Measurements from ENCODE around the gene RTN4R. TPM values are rescaled to one million over a fixed set of nuclear protein-coding genes. Genes with fewer than 3 reads are reported as not detected.

Gene RTN4R
- total and polyA plus RNA-seq, 2 of the 4 experiments (the other 2 are of a cell fraction), result 0.18 to 0.94 TPM

GRCh38 chr22:20256027-20256426 lies 12.1 kb downstream of the RTN4R start:
- no peaks in the 10 kb centered on the region for H3K9me3 ChIP-seq (ENCODE audit: control insufficient read depth, insufficient read depth, low read length)
- H2BK5ac ChIP-seq (ENCODE audit: low read depth, low read length, poor library complexity, severe bottlenecking), result no peak overlapping the region
- no peak overlapping the region for H3K4me3 ChIP-seq (ENCODE audit: insufficient read depth, low read depth, low read length)
- no peak overlapping the region for H2BK20ac ChIP-seq (ENCODE audit: low read depth, low read length)
- TF ChIP-seq FOS (IDR thresholded peaks at IDR 0.05; ENCODE audit: low read depth, low read length), result no peak
- TF ChIP-seq MAFK (IDR thresholded peaks at IDR 0.05; ENCODE audit: low read depth, low read length), result no peak
- TF ChIP-seq RAD21 (IDR thresholded peaks at IDR 0.05; ENCODE audit: low read length), result no peak
- no peak for TF ChIP-seq ELK1 (IDR thresholded peaks at IDR 0.05; ENCODE audit: borderline replicate concordance, low read depth, low read length)
- no peak for TF ChIP-seq NFE2L2 (IDR thresholded peaks at IDR 0.05; ENCODE audit: low read depth, low read length)
- no peak for TF ChIP-seq BHLHE40 (IDR thresholded peaks at IDR 0.05; ENCODE audit: low read depth, low read length)
- TF ChIP-seq USF2 (IDR thresholded peaks at IDR 0.05; ENCODE audit: low read depth, low read length), result no peak
- TF ChIP-seq CEBPB (IDR thresholded peaks at IDR 0.05; ENCODE audit: low read depth, low read length), result no peak
- TF ChIP-seq RFX5 (IDR thresholded peaks at IDR 0.05; ENCODE audit: low read depth, low read length), result no peak
- no peak for TF ChIP-seq CHD1 (IDR thresholded peaks at IDR 0.05; ENCODE audit: low read depth, low read length)
- no peak for TF ChIP-seq SMC3 (IDR thresholded peaks at IDR 0.05; ENCODE audit: low read depth, low read length)
- no peak for TF ChIP-seq CTCF (conservative IDR thresholded peaks at IDR 0.05; ENCODE audit: low read depth, low read length)
- TF ChIP-seq MXI1 (IDR thresholded peaks at IDR 0.05; ENCODE audit: borderline replicate concordance, low read depth, low read length), result no peak
- TF ChIP-seq RCOR1 (IDR thresholded peaks at IDR 0.05; ENCODE audit: insufficient replicate concordance, low read length), result no peak
- TF ChIP-seq MAZ (IDR thresholded peaks at IDR 0.05; ENCODE audit: borderline replicate concordance, low read depth, low read length), result no peak
- no peak for TF ChIP-seq POLR2A (IDR thresholded peaks at IDR 0.05; ENCODE audit: low read depth, low read length)
- in situ Hi-C loops (cut with MboI; ENCODE audit: low sequenced_read_pairs) (no loop called here), intact Hi-C loops (cut with micrococcal nuclease) (no loop called here), dilution Hi-C loops (cut with HindIII; ENCODE audit: low sequenced_read_pairs, unreplicated experiment) (no loop called here)
- H4K91ac ChIP-seq (ENCODE audit: insufficient read depth, low read depth, low read length), result no peak overlapping the region
- no peak overlapping the region for H2AK9ac ChIP-seq (replicated peaks; ENCODE audit: low read depth, low read length, poor library complexity)
- H4K20me1 ChIP-seq (ENCODE audit: insufficient read depth, low read length), result no peaks in the 10 kb centered on the region
- no peaks in the 10 kb centered on the region for H3K36me3 ChIP-seq (ENCODE audit: control insufficient read depth, insufficient read depth, low read length)
- no peaks in the 10 kb centered on the region for H3K4me1 ChIP-seq (ENCODE audit: control insufficient read depth, insufficient read depth, low read length)
- H4K5ac ChIP-seq (ENCODE audit: low read depth, low read length), result no peak overlapping the region
- ATAC-seq (ENCODE audit: low read depth), result no peak
- ChIA-PET POLR2A (ENCODE audit: unreplicated experiment) (no interaction called here), CTCF (no interaction called here)
- no peak overlapping the region for H3K4me2 ChIP-seq (ENCODE audit: low read depth, low read length)
- H2AFZ ChIP-seq (replicated peaks; ENCODE audit: low read length, poor library complexity), result no peak overlapping the region
- no peak for DNase-seq
- no peak overlapping the region for H3K56ac ChIP-seq (ENCODE audit: extremely low read depth, insufficient read depth, low read length)
- H3K14ac ChIP-seq (replicated peaks; ENCODE audit: low read depth, low read length), result no peak overlapping the region
- no peak overlapping the region for H3K4ac ChIP-seq (ENCODE audit: low read depth, low read length)
- H3K79me1 ChIP-seq (ENCODE audit: low read depth in 1 of 2, low read length in 2 of 2), result no peaks in the 10 kb centered on the region
- no peak overlapping the region for H3K9ac ChIP-seq (ENCODE audit: low read depth, low read length)
- WGBS, 2 experiments (ENCODE audit: extremely low coverage in 2 of 2, insufficient read length in 1 of 2), result 84% methylated on average over 11 of the region's 13 CpGs; no CpG with 5 or more reads in 1 of the 2 experiments
- H2BK15ac ChIP-seq (ENCODE audit: low read depth, low read length), result no peak overlapping the region
- no peak overlapping the region for H2BK120ac ChIP-seq (ENCODE audit: low read depth, low read length)
- H3K18ac ChIP-seq (ENCODE audit: low read depth, low read length), result no peak overlapping the region
- H3K27ac ChIP-seq (ENCODE audit: insufficient read depth, low read length), result no peak overlapping the region
- H2AK5ac ChIP-seq (ENCODE audit: low read depth, low read length), result no peak overlapping the region
- no TSS peak for BruUV-seq (replicated peaks)
- H4K8ac ChIP-seq (ENCODE audit: low read depth in 2 of 2, low read length in 2 of 2), result no peak overlapping the region
- H3K23ac ChIP-seq (ENCODE audit: low read depth, low read length), result no peak overlapping the region
- H3K9me1 ChIP-seq (ENCODE audit: insufficient read depth, low read length), result 0 out of 2 replicates have a peak, but pooled peaks cover 2% of the 10 kb centered on the region
- H3K27me3 ChIP-seq (ENCODE audit: control insufficient read depth, insufficient read depth, low read length), result peaks cover 6% of the 10 kb centered on the region

Measured in IMR-90 (cell line).